HepG2 (cell line): Measurements from ENCODE around the gene ADGRL2. TPM values are rescaled to one million over a fixed set of nuclear protein-coding genes. Genes with fewer than 3 reads are reported as not detected.

ENCODE experiments used
- ARNT ChIP-seq: fragments of 450-650 bp; IDR thresholded peaks from 2 replicates; pipeline ENCODE4 v1.6.1; 2017
- FOXC1 ChIP-seq: sonication (generic); formaldehyde crosslinking; IDR thresholded peaks from 2 replicates; pipeline ENCODE4 v1.8.0; 2022; ENCODE audit warnings: mild to moderate bottlenecking, missing genetic modification reagents, borderline replicate concordance
- GATA4 ChIP-seq: sonication (generic); IDR thresholded peaks from 2 replicates; pipeline ENCODE4 v1.6.1; 2016; ENCODE audit warnings: antibody characterized with exemption, low read depth, borderline replicate concordance
- GTF2F1 ChIP-seq: fragments of 150-350 bp; IDR thresholded peaks from 2 replicates; pipeline ENCODE4 v1.6.1; 2014; ENCODE audit warnings: low read length
- HCFC1 ChIP-seq: fragments of 150-350 bp; IDR thresholded peaks from 2 replicates; pipeline ENCODE4 v1.6.1; 2014; ENCODE audit warnings: low read depth, low read length
- ISL2 ChIP-seq: sonication (generic); formaldehyde crosslinking; IDR thresholded peaks from 2 replicates; pipeline ENCODE4 v1.5.0; 2020; ENCODE audit warnings: missing genetic modification reagents
- ZNF296 ChIP-seq: sonication (generic); formaldehyde crosslinking; conservative IDR thresholded peaks from 2 replicates; pipeline ENCODE4 v1.5.0; 2020; ENCODE audit warnings: mild to moderate bottlenecking, missing genetic modification reagents
- ZNF468 ChIP-seq: sonication (generic); formaldehyde crosslinking; IDR thresholded peaks from 2 replicates; pipeline ENCODE4 v1.8.0; 2022; ENCODE audit warnings: mild to moderate bottlenecking, moderate library complexity, missing genetic modification reagents
- ZNF713 ChIP-seq: sonication (generic); formaldehyde crosslinking; IDR thresholded peaks from 2 replicates; pipeline ENCODE4 v1.4.0; 2020; ENCODE audit warnings: mild to moderate bottlenecking, missing genetic modification reagents
- ZSCAN12 ChIP-seq: sonication (generic); formaldehyde crosslinking; IDR thresholded peaks from 2 replicates; pipeline ENCODE4 v1.9.0; 2021; ENCODE audit warnings: mild to moderate bottlenecking, missing genetic modification reagents
- polyA plus RNA-seq, 8 experiments: library from polyadenylated mRNA; depleted of rRNA in 3 of 8; stranded (reverse) in 7 of 8; unstranded in 1 of 8; fragments of >200 nt; fragmentation: Illumina TruSeq in 4 of 8; extraction: Trizol in 4 of 8; gene quantifications; 2 replicates each; pipeline versions ENCODE4 v1.2.1 to v1.2.3, GENCODE V29; 2011 to 2016; ENCODE audit warnings: low read depth in 4 of 8, missing spikeins in 1 of 8, mixed read lengths in 1 of 8; ENCODE audit not compliant: insufficient read depth in 1 of 8
- total RNA-seq, 5 experiments: library from RNA; depleted of rRNA; stranded (reverse); fragments of >200 nt; fragmentation: Illumina TruSeq; extraction: Trizol; gene quantifications; 2 replicates each; pipeline ENCODE4 v1.2.3, GENCODE V29; 2016; ENCODE audit warnings: low read depth in 1 of 5
- TF ChIP-seq, protein P1 (sequence below): sonication (generic); formaldehyde crosslinking; IDR thresholded peaks from 2 replicates; pipeline ENCODE4 v1.5.0; 2020; ENCODE audit warnings: mild to moderate bottlenecking, missing genetic modification reagents
- TF ChIP-seq, protein P2 (sequence below): sonication (generic); formaldehyde crosslinking; IDR thresholded peaks from 2 replicates; pipeline ENCODE4 v1.8.0; 2022; ENCODE audit warnings: missing genetic modification reagents, mild to moderate bottlenecking, moderate library complexity, borderline replicate concordance
- TF ChIP-seq, protein P3 (sequence below): sonication (generic); formaldehyde crosslinking; IDR thresholded peaks from 2 replicates; pipeline ENCODE4 v1.5.1; 2020; ENCODE audit warnings: mild to moderate bottlenecking, missing genetic modification reagents
- TF ChIP-seq, protein P4 (sequence below): sonication (generic); formaldehyde crosslinking; IDR thresholded peaks from 2 replicates; pipeline ENCODE4 v1.4.0; 2020; ENCODE audit warnings: missing genetic modification reagents, borderline replicate concordance

The ADGRL2 gene
- total and polyA plus RNA-seq, 2 of the 13 experiments (the other 11 are each of a cell fraction or from before 2014, with no cell fraction given) = 15.3 to 31.6 TPM

DNA sequence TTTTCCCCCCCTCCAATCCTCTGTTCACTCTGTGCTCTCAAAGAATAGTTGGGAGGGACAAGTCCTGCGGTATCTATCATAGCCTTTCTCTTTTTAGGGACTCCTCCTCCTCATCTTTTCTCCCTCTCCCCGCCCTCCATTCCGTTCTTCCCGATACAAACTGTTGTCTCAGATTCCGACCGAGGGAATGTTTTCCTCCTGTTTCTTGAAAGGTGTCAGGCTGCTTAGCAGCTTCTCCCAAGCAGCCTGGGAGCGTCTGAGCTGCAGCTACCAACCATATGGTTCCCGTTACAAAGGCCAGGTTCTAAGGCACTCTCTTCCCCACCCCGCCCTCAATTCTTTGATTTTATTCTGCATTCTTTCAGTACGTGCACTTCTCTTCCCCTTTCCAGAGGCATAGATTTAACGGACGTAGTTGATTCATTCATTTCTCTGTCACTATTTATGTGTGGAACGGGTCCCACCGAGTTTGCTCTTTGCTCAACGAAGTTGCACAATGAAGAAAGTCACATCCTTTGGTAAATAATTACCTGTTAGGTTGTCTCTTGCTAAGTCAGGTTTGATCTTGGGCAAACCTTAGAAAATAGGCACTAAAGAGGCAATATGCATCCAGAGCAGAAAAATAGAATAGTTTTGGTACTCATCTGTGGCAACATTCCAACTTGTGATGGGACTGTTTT lies 2.8 kb downstream of the ADGRL2 start (continued):
- TF ChIP-seq, protein P1, sequence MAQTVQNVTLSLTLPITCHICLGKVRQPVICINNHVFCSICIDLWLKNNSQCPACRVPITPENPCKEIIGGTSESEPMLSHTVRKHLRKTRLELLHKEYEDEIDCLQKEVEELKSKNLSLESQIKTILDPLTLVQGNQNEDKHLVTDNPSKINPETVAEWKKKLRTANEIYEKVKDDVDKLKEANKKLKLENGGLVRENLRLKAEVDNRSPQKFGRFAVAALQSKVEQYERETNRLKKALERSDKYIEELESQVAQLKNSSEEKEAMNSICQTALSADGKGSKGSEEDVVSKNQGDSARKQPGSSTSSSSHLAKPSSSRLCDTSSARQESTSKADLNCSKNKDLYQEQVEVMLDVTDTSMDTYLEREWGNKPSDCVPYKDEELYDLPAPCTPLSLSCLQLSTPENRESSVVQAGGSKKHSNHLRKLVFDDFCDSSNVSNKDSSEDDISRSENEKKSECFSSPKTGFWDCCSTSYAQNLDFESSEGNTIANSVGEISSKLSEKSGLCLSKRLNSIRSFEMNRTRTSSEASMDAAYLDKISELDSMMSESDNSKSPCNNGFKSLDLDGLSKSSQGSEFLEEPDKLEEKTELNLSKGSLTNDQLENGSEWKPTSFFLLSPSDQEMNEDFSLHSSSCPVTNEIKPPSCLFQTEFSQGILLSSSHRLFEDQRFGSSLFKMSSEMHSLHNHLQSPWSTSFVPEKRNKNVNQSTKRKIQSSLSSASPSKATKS (CRISPR knock-in tag) = no peak
- TF ChIP-seq, protein P2, sequence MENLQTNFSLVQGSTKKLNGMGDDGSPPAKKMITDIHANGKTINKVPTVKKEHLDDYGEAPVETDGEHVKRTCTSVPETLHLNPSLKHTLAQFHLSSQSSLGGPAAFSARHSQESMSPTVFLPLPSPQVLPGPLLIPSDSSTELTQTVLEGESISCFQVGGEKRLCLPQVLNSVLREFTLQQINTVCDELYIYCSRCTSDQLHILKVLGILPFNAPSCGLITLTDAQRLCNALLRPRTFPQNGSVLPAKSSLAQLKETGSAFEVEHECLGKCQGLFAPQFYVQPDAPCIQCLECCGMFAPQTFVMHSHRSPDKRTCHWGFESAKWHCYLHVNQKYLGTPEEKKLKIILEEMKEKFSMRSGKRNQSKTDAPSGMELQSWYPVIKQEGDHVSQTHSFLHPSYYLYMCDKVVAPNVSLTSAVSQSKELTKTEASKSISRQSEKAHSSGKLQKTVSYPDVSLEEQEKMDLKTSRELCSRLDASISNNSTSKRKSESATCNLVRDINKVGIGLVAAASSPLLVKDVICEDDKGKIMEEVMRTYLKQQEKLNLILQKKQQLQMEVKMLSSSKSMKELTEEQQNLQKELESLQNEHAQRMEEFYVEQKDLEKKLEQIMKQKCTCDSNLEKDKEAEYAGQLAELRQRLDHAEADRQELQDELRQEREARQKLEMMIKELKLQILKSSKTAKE (CRISPR knock-in tag) = no peak
- TF ChIP-seq GATA4 (no peak), ZNF468 (CRISPR knock-in tag) (no peak), HCFC1 (no peak), ZSCAN12 (CRISPR knock-in tag) (no peak), ARNT (no peak), ZNF296 (no peak), ISL2 (CRISPR knock-in tag) (0 out of 2 replicates have a peak, but pooled peaks have one; percentile 19), GTF2F1 (no peak), ZNF713 (CRISPR knock-in tag) (no peak), FOXC1 (CRISPR knock-in tag) (no peak)
- TF ChIP-seq, protein P3, sequence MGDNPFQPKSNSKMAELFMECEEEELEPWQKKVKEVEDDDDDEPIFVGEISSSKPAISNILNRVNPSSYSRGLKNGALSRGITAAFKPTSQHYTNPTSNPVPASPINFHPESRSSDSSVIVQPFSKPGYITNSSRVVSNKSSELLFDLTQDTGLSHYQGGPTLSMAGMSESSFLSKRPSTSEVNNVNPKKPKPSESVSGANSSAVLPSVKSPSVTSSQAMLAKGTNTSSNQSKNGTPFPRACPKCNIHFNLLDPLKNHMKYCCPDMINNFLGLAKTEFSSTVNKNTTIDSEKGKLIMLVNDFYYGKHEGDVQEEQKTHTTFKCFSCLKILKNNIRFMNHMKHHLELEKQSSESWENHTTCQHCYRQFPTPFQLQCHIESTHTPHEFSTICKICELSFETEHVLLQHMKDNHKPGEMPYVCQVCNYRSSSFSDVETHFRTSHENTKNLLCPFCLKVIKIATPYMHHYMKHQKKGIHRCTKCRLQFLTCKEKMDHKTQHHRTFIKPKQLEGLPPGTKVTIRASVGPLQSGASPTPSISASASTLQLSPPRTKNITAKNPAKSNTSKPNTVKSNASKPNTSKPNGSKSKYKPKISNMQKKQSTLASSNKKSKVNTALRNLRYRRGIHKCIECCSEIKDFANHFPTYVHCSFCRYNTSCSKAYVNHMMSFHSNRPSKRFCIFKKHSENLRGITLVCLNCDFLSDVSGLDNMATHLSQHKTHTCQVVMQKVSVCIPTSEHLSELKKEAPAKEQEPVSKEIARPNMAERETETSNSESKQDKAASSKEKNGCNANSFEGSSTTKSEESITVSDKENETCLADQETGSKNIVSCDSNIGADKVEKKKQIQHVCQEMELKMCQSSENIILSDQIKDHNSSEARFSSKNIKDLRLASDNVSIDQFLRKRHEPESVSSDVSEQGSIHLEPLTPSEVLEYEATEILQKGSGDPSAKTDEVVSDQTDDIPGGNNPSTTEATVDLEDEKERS (CRISPR knock-in tag) = no peak
- TF ChIP-seq, protein P4, sequence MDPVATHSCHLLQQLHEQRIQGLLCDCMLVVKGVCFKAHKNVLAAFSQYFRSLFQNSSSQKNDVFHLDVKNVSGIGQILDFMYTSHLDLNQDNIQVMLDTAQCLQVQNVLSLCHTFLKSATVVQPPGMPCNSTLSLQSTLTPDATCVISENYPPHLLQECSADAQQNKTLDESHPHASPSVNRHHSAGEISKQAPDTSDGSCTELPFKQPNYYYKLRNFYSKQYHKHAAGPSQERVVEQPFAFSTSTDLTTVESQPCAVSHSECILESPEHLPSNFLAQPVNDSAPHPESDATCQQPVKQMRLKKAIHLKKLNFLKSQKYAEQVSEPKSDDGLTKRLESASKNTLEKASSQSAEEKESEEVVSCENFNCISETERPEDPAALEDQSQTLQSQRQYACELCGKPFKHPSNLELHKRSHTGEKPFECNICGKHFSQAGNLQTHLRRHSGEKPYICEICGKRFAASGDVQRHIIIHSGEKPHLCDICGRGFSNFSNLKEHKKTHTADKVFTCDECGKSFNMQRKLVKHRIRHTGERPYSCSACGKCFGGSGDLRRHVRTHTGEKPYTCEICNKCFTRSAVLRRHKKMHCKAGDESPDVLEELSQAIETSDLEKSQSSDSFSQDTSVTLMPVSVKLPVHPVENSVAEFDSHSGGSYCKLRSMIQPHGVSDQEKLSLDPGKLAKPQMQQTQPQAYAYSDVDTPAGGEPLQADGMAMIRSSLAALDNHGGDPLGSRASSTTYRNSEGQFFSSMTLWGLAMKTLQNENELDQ = no peak
